Stimulated activated CD4-positive, alpha-beta T cell treated with anti-CD3 and anti-CD28 coated beads, Interleukin-15, amount 100 ng/mL, for 1 hour (primary cell): ENCODE results near the gene CCL8.
"Not testable (repeated sequence)": the region's sequence is repeated elsewhere in the genome, so short reads cannot be mapped to it uniquely, and the experiment has no call there.

Experiments
- DNase-seq, 2 donors: peaks; one replicate each; pipeline ENCODE4 v3.0.0-alpha.2; 2020; ENCODE audit warnings: low read depth in 1 of 2, low spot score in 1 of 2

The CCL8 gene

DNA sequence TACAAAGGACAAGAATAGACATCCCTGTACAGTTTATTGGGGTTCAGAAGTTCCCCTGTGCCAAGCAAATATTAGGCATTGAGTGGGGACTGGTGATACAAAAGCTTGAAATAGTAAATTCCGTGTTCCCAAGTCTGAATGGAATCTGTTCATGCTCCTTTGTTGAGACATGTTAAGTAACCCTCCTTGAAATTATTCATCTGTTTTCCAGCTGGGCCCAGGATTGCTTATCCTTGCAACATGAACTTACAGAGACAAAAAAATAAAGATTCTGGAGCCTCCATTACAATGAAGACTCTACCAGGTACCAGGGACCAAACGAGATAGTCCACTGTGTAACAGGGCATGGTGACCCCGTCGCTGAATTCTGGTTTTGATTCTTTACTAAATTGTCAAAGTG is 6.1 kb upstream of the CCL8 start:
- no peak for DNase-seq

DNA sequence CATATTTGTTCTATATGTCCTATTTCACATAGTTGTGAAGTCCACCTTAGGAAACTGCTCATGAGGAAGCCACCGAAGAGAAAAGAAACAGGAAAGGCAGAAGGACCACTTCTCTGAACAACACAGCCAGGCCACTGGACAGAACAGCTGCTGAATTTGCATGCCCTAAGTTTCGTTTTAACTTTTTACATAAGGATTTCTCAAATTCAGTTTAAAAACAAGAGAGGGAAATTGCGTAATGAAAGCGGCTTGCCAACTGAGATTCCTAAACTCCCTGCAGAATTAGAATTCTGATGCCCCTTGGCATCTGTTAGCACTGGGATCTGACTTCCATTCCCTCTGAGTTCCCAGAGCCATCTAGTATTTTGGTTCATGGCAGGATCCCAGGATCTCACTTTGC is 5.0 kb upstream of the CCL8 start:
- no peak for DNase-seq

DNA sequence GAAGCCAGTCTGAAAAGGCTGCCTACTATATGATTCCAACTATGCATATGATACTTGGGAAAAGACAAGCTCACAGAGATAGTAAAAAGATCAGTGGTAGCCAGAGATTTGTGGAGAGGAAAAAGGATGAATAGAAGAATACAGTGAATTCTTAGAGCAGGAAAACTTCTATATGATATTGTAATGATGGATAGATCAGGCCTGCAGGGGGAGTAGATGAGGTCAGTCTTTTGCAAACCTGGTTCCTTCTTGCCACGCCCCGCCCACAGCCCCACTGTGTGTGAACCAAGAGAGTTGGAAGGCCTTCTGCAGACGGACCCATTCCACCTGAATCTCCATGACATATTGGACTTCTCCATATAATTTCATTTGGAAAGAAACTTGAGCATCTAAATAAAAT is 761 bp upstream of the CCL8 start:
- no peak for DNase-seq

DNA sequence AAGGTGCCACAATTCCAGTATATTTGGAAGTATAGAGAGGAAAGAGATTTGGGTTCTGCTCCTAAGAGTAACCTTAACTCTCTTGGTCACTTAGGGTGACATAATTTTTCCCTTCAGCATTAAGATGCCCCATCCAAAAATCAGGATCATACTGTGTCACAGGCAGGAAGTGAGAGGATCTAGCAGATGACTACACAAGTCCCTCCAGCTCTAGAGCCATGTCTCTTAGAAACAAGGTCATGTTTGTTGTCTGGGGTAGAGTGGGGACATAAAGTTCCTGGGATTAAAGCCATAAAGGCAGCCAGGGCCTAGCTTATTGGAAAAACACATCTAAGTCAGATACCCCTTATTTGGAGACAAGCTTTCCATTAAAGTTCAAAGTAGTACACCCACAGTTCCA is 2.7 kb downstream of the CCL8 start:
- DNase-seq = no peak

DNA sequence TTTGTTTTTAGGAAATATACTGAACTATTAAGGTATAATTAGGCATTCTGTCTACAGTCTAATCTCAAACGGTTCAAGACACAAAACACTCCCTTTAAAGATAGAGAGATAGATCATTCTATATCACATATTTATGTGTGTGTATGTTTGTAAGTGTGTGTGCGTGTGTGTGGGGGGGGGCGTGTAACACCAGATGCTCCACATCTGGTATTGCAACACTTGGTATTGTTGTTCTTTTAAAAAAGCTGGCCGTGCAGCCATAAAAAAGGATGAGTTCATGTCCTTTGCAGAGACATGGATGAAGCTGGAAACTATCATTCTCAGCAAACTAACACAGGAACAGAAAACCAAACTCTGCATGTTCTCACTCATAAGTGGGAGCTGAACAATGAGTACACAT is 8.3 kb downstream of the CCL8 start:
- DNase-seq = not testable (repeated sequence)

DNA sequence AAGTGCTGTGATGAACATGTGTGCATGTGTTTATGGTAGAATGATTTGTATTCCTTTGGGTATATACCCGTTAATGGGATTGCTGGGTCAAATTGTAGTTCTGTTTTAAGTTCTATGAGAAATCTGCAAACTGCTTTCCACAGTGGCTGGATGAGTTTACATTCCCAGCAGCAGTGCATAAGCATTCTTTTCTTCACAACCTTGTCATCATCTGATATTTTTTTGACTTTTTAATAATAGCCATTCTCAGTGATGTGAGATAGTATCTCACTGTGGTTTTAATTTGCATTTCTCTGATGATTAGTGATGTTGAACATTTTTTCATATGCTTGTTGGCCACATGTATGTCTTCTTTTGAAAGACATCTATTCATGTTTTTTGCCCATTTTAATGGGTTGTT is 18.5 kb downstream of the CCL8 start:
- no peak for DNase-seq

DNA sequence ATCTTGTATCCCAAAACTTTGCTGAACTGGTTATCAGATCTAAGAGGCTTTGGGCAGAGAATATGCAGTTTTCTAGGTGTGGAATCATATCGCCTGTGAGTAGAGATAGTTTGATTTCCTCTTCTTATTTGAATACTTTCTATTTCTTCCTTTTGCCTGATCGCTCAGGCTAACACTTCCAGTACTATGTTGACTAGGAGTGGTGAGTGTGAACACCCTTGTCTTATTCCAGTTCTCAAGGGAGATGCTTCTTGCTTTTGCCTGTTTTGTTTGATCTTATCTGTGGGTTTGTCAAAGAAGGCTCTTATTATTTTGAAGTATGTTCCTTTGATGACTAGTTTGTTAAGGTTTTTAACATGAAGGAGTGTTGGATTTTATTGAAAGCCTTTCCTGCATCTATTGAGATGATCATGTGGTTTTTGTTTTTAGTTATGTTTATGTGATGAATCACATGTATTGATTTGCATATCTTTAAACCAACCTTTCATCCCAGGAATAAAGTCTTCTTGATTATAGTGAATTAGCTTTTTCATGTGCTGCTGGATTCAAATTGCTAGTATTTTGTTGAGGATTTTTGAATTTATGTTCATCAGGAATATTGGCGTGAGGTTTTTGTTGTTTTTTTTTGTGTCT is 20.0 kb downstream of the CCL8 start:
- DNase-seq = no peak

DNA sequence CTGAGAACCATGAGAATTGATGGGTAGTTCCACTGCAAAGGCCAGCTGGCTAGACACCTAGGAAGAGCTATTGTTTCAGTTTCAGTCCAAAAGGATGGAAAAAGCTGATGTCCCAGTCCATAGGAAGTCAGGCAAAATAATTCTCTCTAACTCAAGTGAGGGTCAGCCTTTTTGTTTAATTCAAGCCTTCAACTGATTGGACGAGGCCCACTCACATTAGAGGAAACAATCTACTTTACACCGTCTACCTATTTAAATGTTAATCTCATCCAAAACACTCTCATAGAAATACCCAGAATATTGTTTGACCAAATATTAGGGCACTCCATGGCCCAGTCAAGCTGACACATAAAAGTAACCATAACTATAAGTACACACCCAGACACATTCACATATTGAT is 22.7 kb downstream of the CCL8 start:
- no peak for DNase-seq

DNA sequence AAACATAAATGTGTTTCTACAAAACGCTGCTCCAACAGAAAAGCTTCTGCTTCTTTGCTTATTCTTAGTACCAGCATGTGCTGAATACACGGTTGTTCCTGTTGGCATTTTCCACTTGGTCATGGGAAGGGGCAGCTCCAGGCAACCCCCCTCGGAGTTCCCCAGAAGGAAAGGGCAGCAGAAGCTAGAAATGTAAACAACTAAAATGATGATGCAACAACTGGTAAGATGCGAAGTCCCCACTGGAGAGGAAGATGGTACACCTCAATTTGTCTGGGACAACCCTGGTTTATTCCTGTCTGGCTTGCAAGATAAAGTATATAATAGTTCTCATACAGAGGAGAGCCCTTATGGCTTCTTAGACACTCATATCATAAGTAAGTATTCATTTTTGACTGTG is 27.8 kb downstream of the CCL8 start:
- DNase-seq = no peak

DNA sequence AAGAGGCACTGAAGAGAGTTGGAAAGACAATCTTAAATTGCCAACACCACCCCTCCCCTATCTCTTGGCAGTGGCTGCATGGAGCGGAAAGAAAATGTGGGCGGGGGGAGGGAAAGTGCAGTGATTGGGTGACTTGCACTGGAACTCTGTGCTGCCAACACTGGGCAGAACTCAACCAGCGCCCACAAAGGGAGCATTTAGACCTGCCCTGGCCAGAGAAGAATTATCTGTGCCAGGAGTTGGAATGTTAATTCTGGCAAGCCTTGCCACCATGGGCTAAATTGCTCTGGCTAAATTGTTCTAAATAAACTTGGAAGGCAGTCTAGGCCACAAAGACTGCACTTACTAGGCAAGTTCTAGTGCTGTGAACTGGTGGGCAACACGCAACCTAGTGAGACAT is 30.5 kb downstream of the CCL8 start:
- DNase-seq = no peak

DNA sequence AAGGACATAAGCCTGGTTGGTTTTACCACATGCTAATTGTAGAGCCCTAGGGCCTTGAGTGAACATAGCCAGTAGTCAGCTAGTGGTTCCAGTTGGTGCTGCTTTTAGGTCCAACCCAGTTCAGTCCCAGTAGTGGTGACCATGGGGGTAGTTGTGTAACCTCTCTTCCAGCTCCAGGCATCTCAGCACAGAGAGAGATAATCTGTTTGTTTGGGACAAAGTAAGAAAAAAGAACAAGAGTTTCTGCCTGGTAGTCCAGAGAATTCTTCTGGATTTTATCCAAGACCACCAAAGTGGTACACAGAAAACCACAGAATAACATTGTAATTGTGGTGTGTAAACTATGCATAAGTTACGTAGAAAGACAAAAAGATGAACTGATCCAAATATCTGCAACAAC is 31.9 kb downstream of the CCL8 start:
- DNase-seq = no peak

DNA sequence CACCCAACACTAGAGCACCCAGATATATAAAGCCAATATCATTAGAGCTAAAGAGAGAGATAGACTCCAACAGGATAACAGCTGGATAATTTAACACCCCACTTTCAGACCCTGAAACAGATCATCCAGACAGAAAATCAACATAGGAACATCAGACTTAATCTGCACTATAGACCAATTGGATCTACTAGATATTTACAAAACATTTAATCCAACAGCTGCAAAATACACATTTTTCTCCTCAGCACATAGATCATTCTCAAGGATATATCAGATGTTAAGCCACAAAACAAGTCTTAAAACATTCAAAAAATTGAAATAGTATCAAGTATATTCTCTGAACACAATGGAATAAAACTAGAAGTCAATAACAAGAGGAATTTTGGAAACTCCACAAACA is 33.0 kb downstream of the CCL8 start:
- no peak for DNase-seq

DNA sequence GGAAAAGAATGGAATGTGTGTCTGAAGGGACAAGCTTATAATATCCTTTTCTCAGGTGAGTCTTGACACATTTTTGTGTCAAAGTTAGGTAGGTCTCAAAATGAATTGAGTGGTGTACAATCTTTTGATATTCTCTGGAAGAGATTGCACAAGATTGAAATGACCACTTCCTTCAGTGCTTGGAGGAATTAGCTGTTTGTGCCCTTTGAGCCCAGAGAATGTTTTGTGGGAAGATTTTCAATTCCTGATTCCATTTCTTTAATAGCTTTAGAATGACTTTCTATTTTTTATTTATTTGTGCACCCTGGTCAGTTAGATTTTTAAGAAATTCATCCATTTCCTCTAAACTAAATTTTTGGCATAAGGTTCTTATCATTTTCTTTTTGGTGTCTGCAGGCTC is 35.4 kb downstream of the CCL8 start:
- DNase-seq = no peak

DNA sequence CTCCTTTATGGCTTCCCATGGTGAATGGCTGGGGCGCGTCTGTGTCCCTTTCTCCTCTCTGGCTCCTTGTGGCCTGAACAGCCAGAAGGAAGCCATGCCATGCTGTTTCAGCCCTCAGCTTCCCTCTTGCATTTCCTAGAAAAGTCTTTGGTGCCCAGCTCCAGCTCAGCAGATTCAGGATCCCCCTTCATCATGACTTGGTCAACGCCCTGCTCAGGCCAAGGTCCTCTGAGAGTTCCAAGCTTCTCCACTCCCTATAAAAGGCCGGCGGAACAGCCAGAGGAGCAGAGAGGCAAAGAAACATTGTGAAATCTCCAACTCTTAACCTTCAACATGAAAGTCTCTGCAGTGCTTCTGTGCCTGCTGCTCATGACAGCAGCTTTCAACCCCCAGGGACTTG is 37.0 kb downstream of the CCL8 start, which contains the start of gene CCL13:
CCL13 (plus strand) TSS at position 287 of the 400 bp plus-strand sequence; CDS start at position 334, 47 bp downstream.
- DNase-seq = no peak

DNA sequence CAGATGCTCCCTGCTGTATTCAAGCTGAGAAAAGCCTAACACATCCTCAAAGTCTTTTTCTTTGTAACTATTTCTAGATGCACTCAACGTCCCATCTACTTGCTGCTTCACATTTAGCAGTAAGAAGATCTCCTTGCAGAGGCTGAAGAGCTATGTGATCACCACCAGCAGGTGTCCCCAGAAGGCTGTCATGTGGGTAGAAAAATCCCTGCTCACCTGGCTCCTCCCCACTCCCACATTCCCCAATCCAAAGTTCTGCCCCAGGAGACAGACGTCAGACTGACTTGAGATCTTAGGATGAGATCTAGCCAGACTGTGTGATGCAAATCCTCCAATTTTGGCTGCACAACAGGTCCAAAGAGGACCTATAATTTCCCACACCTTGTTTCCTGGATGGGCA is 38.2 kb downstream of the CCL8 start:
- no peak for DNase-seq

DNA sequence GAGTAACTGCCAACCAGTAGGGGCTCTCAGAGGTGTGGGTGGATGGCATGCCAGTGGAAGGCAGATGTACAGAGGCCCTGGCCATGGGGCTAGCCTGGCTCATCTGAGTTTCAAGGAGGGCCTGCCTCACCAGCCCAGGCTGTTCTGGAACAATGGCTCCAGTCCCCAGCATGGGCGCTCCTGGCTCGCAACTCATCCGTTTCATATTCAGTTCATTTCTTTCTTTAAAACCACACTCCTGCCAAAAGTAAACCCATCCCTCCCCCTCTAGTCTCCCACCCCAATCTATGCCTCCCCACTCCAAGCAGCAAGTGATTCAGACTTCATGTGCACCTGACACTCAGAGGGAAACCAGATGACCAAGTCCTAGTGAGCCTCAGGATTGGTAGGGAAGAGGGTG is 39.4 kb downstream of the CCL8 start:
- DNase-seq = no peak

DNA sequence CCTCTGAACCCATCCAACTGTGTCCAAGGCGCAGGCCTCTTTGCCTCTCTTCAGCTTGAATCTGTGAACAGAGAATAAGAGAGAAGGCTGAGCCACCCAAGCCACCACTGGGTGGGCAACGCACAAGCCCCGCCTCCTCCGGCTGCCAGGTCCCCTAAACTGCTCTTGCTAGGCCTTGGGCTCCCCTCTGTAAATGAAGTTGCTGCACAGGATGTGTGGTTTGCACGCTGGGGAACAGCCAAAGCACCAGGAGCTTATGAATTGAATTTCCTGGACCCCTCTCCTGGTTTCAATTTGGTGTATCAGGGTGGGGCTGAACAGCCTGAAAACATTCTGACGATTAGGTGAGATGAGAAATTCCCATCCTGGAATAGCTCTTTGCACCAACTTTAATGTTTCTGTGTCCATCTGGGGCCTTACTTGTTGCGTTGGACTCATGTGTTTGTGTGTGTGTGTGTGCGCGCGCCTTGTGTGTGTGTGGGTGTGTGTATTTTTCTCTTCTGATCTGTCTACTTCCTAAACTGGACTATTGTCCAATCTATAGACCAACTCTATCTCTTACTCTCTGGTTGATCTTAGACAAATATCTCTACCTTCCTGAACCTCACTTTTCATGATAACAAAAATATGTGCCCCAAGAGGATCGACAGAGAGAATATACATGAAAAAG is 41.5 kb downstream of the CCL8 start:
- no peak for DNase-seq

DNA sequence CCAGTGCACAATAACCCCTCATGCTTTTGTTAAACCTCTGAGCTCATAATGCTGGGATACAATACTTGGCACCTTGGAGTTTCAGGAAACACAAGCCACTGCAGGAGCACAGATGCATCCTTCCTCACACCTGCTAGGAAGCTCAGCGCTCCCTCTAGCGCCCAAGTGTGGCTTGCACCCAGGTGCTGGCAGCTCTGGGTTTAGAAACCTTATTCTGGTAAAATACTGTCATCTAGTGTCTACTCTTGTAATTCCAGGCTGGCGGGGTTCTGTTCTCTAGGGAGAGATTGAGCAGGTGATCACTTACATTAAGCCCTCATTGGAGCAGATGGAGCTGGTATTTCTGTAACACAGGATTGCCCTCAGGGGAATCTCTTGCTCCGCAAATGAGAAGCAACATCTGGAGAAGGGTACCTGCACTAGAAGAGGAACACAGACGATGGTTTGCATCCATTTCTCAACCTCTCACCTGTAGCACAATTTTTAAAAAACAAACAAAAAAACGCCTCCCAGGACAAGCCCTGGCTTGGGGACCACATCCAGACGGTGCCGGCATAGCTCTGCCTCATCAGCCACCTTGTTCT is 42.3 kb downstream of the CCL8 start:
- peak in 1 of 2 donors; percentile 29 for DNase-seq

DNA sequence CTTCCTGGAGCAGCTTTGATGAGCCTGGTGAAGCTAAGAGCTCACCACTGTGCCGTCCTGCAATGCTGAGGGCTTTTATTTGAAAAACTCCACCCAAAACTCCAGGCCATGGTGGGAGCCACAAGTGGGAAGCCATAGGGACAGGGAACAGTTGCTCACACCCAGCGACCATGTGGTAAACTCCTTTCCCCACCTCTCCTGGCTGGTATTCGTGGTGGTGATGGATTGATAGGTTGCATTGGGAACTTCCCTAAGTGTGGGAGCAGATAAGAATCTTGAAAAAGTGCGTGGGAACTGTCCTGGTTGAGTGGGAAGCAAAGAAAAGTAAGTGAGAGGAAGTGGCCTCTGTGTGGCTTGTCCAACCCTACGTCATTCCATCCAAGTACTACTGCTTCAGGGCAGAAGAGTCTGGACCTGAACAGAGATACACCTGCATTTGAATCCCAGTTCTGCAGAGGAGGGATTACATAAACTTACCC is 44.0 kb downstream of the CCL8 start, which contains the start of gene CCL1:
CCL1 (minus strand) TSS at position 51 of the 479 bp plus-strand sequence. CDS start 72 bp downstream, outside the sequence.
- DNase-seq = no peak

DNA sequence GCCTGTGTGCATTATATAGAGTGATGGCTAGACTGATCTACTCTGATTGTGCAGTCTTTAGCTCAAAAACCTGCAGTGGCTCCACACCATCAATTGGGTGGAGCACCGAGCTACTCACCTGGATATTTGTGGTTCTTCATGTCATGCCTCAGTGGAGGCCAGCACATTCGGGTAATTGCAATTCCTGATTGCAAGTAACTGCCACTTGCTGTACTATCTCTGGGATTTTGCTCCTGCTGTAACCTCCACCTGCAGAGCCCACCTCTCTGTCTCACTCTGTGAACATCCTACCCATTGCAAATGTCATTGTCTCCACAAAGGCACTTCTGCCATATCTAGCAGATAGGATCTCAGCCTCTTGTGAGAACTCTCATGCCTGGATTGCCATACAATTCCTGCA is 45.5 kb downstream of the CCL8 start:
- no peak for DNase-seq

DNA sequence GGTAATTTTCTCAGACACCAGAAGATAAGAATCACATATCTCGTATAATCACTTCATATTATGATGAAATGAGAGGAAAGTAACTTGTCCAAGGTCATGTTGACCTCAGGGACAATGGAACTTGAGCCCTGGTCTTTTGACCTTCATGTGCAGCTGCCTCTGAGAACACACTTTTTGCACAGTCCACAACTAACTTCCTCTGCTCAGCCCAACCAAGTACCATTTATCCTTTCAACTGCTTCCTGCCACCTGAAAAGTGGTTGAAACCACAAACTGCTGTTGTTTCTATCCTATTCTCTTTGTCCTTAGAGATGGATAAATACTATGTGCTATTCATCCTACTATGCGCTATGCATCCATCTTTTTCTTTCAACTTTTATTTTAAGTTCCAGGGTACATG is 46.1 kb downstream of the CCL8 start:
- no peak for DNase-seq

DNA sequence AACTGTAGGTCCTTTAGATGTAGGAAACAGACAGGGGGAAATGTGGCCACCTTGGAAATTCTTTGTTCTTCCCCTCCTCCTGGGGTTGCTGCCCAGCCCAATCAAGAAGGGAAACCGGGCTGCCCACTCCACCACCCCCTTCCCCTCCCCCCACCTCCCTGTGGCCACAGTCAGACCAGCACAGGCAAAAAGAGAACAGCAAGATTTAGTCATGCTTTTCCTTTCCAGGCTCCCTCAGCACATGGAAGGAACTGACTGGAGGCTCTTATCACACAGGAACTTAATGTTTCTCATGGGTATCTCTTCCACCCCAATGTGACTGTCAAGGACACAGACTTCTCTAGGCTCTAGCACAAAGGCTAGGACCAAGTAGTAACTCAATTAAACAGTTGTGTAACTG is 46.8 kb downstream of the CCL8 start:
- no peak for DNase-seq
